ENCODE measurements around the gene IFNGR2.

The IFNGR2 gene

GRCh38 chr21:33419538-33420123, 16.4 kb downstream of the IFNGR2 start:
- Mint-ChIP-seq H3K27me3 (ENCODE audit: low read depth, poor library complexity) (no peaks in the 10 kb centered on the region), H3K4me1 (peaks cover 18% of the 10 kb centered on the region), H3K9me3 (no peaks in the 10 kb centered on the region), H3K4me3 (no peak overlapping the region), H3K36me3 (ENCODE audit: low read depth) (peaks cover 73% of the 10 kb centered on the region), H3K27ac (peak overlapping the region; percentile 95)
- no peak for DNase-seq
- TF ChIP-seq, protein P1, sequence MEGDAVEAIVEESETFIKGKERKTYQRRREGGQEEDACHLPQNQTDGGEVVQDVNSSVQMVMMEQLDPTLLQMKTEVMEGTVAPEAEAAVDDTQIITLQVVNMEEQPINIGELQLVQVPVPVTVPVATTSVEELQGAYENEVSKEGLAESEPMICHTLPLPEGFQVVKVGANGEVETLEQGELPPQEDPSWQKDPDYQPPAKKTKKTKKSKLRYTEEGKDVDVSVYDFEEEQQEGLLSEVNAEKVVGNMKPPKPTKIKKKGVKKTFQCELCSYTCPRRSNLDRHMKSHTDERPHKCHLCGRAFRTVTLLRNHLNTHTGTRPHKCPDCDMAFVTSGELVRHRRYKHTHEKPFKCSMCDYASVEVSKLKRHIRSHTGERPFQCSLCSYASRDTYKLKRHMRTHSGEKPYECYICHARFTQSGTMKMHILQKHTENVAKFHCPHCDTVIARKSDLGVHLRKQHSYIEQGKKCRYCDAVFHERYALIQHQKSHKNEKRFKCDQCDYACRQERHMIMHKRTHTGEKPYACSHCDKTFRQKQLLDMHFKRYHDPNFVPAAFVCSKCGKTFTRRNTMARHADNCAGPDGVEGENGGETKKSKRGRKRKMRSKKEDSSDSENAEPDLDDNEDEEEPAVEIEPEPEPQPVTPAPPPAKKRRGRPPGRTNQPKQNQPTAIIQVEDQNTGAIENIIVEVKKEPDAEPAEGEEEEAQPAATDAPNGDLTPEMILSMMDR (IDR thresholded peaks at IDR 0.05) = no peak

GRCh38 chr21:33421713-33422393, 18.6 kb downstream of the IFNGR2 start:
- no peak for DNase-seq
- Mint-ChIP-seq H3K36me3 (ENCODE audit: low read depth) (peaks cover 65% of the 10 kb centered on the region), H3K4me3 (no peak overlapping the region), H3K27ac (no peak overlapping the region), H3K4me1 (peaks cover 9% of the 10 kb centered on the region), H3K9me3 (no peaks in the 10 kb centered on the region), H3K27me3 (ENCODE audit: low read depth, poor library complexity) (no peaks in the 10 kb centered on the region)
- TF ChIP-seq, protein P1 (IDR thresholded peaks at IDR 0.05) = no peak

- H3K27me3 Mint-ChIP-seq (ENCODE audit: low read depth, poor library complexity) = no peaks in the 10 kb centered on the region
- H3K9me3 Mint-ChIP-seq = no peaks in the 10 kb centered on the region
- H3K27ac Mint-ChIP-seq = peak overlapping the region; percentile 78
- TF ChIP-seq, protein P1 (IDR thresholded peaks at IDR 0.05) = no peak
- H3K4me3 Mint-ChIP-seq = no peak overlapping the region
- peaks cover 65% of the 10 kb centered on the region for H3K36me3 Mint-ChIP-seq (ENCODE audit: low read depth)
- H3K4me1 Mint-ChIP-seq = no peaks in the 10 kb centered on the region
- no peak for DNase-seq
Measured at GRCh38 chr21:33424214-33424613, 21.0 kb downstream of the IFNGR2 start.

DNA sequence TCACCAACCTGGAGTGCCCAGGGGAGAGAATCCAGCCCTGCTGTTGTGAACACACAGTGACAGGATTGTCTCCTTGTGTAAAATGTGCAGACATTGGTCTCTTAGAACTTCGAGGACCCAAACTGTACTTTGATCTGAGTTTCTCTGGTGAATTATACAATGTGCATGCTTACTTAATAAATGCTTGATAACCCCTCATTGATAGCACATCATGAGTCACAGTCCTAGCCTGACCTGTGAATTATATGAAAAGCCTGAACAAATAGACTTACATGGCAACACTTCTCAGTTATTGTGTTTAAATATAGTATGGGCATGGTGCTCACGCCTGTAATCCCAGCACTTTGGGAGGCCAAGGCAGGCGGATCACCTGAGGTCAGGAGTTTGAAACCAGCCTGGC, 22.6 kb downstream of the IFNGR2 start:
- no peaks in the 10 kb centered on the region for H3K4me1 Mint-ChIP-seq
- H3K36me3 Mint-ChIP-seq (ENCODE audit: low read depth) = peaks cover 60% of the 10 kb centered on the region
- no peak overlapping the region for H3K4me3 Mint-ChIP-seq
- TF ChIP-seq, protein P1 (IDR thresholded peaks at IDR 0.05) = no peak
- H3K27ac Mint-ChIP-seq = no peak overlapping the region
- H3K27me3 Mint-ChIP-seq (ENCODE audit: low read depth, poor library complexity) = no peaks in the 10 kb centered on the region
- DNase-seq = no peak
- no peaks in the 10 kb centered on the region for H3K9me3 Mint-ChIP-seq

DNA sequence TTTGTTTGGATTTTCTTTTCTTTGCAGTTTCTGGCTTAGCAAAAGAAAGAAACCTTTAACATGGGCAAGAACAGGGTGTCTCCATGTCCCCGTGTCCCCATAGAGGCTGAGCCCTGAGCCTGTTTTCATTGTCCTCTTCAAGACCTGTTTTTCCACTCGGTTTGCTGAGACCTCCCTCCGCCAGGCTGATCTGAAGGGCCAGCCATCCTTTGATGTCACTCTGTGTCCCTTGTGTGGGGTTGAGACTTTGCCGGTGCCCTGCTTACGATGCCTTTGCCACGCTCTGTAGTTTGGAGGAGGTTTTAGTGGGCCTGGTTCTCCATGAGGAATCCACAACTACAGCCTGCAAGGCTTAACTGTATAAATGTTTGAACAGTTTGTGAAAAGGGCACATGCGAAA, 23.8 kb downstream of the IFNGR2 start:
- no peak for DNase-seq
- no peak overlapping the region for H3K4me3 Mint-ChIP-seq
- no peaks in the 10 kb centered on the region for H3K27me3 Mint-ChIP-seq (ENCODE audit: low read depth, poor library complexity)
- H3K4me1 Mint-ChIP-seq = no peaks in the 10 kb centered on the region
- H3K9me3 Mint-ChIP-seq = no peaks in the 10 kb centered on the region
- TF ChIP-seq, protein P1 (IDR thresholded peaks at IDR 0.05) = no peak
- H3K27ac Mint-ChIP-seq = peak overlapping the region; percentile 70
- peaks cover 56% of the 10 kb centered on the region for H3K36me3 Mint-ChIP-seq (ENCODE audit: low read depth)

- no peak overlapping the region for H3K4me3 Mint-ChIP-seq
- H3K9me3 Mint-ChIP-seq = no peaks in the 10 kb centered on the region
- TF ChIP-seq, protein P1 (IDR thresholded peaks at IDR 0.05) = no peak
- H3K27me3 Mint-ChIP-seq (ENCODE audit: low read depth, poor library complexity) = no peaks in the 10 kb centered on the region
- H3K4me1 Mint-ChIP-seq = no peaks in the 10 kb centered on the region
- peaks cover 65% of the 10 kb centered on the region for H3K36me3 Mint-ChIP-seq (ENCODE audit: low read depth)
- H3K27ac Mint-ChIP-seq = no peak overlapping the region
- DNase-seq = no peak
Measured at GRCh38 chr21:33428669-33429068, 25.5 kb downstream of the IFNGR2 start.

Measured in nephron progenitor cell (in vitro differentiated cells).